GM20000 (cell line): ENCODE data around the gene TSKS.

ENCODE experiments used
- DNase-seq: peaks from one replicate; pipeline ENCODE4 v3.0.0; 2012; ENCODE audit warnings: low spot score
- CTCF ChIP-seq: IDR thresholded peaks from 2 replicates; pipeline ENCODE4 v1.5.1; 2012; ENCODE audit warnings: mild to moderate bottlenecking, control low read depth; ENCODE audit errors: extremely low read depth, missing control alignments

TSKS gene

GRCh38 chr19:49763230-49763629 lies at the start of gene TSKS:
Gene TSKS (minus strand): TSS chr19:49763306. CDS start chr19:49763247, 59 bp downstream.
- TF ChIP-seq CTCF = no peak
- DNase-seq = no peak

- no peak for DNase-seq
- TF ChIP-seq CTCF = no peak
Measured at GRCh38 chr19:49812452-49812996, 49.4 kb upstream of the TSKS start.

GRCh38 chr19:49811328-49811727 lies 48.2 kb upstream of the TSKS start:
- no peak for DNase-seq
- no peak for TF ChIP-seq CTCF

DNA sequence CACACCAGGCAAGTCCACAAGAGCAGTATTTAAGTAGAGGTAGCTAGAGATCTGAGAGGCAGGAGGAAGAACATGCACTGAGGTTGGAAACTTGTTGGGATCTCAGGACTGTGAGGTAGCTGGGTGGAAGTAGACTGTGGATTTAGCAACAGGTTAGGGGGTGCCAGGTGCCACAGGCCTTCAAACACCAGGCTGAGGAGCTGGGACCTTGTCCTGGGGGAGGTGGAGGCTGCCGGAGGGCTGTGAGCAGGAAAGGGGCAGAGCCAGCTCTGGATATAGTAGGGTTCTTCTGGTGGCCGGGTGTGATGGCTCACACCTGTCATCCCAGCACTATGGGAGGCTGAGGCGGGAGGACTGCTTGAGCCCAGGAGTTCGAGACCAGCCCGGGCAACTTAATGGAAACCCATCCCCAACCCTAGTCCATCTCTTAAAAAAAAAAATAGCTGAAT lies 46.9 kb upstream of the TSKS start:
- TF ChIP-seq CTCF = no peak
- no peak for DNase-seq

DNA sequence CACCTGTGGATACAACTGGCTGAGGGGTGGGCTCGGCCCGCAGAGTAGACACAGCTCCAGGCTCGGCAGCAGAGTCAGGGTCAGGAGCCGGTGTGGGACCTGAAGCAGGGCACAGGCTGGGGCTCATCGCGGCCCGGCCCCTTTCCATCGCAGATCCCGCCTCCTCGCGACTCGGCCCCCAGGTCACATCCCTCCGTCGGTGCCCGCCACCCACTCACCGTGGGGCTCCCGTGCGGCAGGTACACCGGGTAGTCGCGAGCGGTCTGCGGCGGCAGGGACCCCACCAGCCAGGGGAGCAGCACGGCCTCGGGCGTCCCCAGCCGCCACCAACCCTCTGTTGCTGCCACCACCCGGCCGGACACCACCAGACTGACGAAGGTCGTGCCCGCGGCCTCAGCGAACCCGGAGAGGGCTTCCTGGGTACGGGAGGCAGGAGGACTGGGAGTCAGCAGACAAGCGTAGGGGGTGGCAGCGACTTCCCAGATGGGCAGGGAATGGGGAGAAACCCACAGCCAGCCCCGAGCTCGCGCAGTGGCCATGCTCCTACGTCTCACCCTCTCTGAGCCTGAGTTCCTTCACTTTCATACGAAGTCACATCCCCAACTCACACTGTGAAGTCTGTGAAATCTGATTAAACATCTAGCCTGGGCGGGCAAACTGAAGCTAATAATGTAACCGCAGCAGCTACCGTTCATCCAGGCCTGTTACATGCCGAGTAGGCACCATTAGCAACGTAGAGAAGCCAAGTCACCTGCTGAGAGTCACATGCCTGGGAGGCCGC lies 46.2 kb upstream of the TSKS start:
- peak; percentile 21 for TF ChIP-seq CTCF
- peak; percentile 65 for DNase-seq

DNA sequence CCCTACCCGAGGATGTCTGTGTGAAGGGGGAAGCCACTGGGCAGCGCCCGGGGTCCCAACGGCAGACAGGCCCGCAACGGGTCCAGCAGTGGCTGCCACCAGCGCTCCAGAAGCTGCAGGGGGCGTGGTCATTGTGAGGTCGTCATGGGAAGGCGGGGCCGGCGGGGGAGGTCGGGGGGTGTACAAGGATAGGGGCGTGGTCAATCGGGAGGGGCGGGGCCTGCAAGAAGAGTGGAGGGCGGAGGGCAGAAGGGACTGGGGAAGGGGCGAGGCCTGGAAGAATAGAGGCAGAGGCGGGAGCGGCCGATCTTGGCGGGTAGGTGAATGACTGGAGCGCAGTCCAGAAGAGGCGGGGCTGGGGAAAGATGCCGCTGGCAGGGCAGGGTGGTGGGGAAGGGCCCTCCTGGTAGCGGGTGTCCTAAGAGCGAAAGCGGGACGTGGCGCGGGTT lies 45.6 kb upstream of the TSKS start:
- peak; percentile 95 for DNase-seq

More for the DNA sequence above, 45.6 kb upstream of the TSKS start:
- no peak for TF ChIP-seq CTCF
